NCI-H2107 (cell line): ENCODE results near the gene GSTK1.

Experiments used
- DNase-seq: peaks from one replicate; lab custom pipeline; 2025; lab: John Stamatoyannopoulos, UW

The GSTK1 gene

DNA sequence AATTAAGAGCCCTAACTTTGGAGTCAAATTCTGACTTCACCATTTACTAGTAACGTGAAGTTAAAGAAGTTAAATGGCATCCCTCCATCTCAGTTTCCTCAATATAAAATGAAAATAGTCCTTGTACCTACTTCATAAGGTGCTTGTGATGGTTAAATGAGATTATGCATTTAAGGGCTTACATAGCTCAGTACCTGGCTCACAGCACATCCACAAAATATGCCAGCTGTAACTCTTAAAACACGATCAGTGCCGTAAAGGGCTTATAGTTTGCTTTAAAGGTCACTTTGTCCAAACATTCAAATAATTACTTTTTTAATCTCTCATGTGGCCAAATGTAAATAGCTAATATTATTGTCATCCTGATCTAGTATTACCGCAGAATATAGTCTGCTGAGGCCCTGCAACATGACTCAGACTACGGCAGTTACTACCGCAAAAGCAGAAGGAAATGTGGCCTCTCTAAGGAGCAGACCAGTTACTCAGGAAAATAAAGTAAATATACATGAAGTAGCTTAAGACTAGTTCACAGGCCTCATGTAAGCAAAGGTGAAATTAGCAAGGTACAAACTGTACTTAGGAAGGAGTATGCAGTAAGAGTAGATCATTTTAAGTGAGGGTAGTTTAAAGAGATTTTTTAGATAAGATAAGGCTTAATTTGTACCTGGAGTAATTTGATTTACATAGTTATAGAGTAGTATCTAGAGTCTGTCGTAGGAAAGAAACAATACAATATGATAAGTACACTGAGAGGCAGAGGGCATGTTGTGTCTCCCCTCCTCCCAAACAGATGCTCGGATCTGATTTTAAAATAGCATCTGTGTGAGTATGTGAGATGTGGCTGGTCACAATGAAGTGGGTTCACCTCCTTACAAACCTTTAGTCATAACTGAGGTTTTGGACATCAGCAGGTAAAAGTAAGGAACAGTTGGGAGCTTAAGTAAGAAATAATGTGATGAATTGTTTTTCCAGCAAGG is 38.0 kb downstream of the GSTK1 start:
- DNase-seq = no peak

DNA sequence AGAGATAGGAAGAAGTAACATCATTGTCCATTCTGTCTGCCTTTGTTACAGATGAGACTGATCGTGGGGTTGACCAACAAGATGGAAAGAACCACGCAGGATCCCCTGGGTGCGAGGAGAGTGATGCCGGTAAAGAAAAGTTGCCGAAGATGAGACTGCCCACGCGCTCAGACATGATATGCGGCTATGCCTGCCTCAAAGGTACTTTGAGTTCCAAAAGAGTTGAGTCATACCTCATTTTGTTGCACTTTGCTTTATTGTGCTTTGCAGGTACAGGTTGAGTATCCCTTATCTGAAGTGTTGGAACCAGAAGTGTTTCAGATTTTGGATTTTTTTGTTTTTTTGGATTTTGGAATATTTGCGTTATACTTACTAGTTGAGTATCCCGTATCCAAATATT is 40.5 kb downstream of the GSTK1 start:
- no peak for DNase-seq

DNA sequence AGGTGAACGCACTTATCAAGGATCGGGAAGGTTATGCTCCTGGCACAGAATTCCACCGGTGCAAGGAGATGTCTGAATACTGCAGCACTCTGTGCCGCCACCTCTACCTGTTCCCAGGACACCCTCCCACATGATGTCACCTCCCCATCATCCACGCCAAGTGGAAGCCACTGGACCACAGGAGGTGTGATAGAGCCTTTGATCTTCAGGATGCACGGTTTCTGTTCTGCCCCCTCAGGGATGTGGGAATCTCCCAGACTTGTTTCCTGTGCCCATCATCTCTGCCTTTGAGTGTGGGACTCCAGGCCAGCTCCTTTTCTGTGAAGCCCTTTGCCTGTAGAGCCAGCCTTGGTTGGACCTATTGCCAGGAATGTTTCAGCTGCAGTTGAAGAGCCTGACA is 41.7 kb downstream of the GSTK1 start:
- no peak for DNase-seq

DNA sequence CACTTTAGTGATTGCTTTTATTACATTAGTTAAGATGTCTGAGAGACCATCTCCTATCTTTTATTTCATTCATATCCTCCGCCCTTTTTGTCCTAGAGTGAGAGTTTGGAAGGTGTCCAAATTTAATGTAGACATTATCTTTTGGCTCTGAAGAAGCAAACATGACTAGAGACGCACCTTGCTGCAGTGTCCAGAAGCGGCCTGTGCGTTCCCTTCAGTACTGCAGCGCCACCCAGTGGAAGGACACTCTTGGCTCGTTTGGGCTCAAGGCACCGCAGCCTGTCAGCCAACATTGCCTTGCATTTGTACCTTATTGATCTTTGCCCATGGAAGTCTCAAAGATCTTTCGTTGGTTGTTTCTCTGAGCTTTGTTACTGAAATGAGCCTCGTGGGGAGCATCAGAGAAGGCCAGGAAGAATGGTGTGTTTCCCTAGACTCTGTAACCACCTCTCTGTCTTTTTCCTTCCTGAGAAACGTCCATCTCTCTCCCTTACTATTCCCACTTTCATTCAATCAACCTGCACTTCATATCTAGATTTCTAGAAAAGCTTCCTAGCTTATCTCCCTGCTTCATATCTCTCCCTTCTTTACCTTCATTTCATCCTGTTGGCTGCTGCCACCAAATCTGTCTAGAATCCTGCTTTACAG is 42.3 kb downstream of the GSTK1 start:
- no peak for DNase-seq

DNA sequence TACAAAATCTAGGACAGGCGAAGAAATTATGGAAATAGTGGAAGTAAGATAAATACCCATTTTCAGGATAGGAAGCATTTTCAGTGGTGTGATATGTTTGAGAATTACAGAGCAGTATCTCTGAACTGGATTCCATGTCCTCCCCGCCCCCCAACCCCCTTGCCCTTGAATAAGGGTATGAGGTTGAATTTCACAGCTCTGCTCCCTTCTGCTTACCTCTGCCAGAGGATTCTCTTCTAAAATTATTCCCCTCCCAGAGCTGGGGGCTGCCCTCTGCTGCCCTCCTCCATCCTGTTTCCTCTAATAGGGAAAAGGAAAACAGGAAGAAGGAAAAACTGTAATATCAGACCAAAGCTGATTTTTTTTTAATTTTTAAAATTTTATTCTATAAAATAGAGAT is 45.4 kb downstream of the GSTK1 start:
- no peak for DNase-seq

DNA sequence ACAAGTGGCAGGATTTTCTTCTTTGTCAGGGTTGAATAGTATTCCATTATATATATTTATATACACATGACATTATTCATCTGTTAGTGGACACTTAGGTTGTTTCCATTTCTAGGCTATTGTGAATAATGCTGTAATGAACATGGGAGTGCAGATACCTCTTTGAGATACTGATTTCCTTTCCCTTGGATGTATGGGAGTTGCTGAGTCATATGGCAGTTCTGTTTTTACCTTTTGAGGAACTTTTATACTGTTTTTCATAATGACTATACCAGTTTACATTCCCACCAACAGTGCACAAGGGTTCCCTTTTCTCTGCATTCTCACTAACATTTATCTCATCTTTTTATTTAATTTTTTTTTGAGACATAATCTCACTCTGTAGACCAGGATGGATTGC is 50.9 kb downstream of the GSTK1 start:
- DNase-seq = no peak

DNA sequence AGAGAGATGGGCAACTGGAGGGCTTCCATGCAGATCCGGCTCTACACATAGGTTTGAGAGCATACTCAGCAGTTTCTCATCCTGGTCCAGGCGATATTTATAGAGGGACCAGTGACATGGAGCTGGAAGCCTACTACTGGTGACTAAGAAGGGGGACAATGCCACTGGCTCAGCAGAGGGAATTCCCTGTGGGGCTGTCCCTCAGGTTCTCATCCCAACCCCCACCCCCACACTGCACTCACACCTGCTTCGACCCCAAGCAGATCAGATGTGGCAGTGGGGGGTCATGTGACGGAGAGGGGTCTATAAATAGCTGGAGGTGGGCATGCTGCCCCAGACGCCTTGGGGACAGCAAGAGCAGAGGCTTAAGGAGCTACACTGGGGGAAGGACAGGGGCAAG is 52.5 kb downstream of the GSTK1 start, which contains the start of gene CLCN1:
Gene CLCN1 (plus strand): TSS at position 336 of the 400 bp plus-strand sequence. CDS start 102 bp downstream, outside the sequence.
- DNase-seq = no peak

DNA sequence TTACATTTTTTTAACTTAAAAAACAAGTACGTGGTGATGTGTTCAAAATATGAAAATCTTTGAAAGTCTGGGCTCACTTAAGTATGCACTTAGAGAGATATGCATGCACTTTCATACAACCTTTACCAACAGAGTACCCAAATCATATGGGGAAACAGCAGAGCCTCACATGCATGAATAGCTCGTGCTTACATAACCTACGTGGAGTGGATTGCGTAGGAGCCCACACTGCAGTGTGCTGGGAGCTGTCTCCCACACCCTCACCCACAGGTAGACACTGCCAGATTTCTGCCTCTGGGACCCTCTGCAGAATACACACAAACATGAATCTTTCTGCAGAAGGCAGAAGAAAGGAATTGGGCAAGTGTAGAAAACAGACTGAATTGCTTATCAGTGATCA is 53.3 kb downstream of the GSTK1 start:
- DNase-seq = no peak

DNA sequence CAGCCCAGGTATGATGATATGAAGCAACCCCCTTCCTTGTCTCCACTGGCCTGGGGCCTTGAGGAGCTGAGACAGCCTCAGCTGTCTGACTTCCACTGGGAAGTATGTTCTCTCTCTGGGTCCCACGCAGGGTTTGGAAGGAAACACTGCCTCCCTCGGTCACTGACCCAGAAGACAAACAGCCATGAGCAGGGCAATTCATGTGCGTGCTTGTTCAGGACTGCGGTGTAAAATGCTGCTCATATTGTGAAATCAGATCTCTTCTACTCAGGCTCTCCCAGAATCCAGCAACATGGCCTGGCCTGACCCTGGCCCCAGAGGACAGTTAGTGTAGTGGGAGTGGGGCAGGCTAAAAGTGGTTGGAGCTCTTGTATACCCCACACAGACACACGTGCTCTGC is 55.4 kb downstream of the GSTK1 start:
- no peak for DNase-seq
